Peyer's patch (tissue), 4 donors: Measurements from ENCODE around the gene CHRM4.

Experiments used
- CTCF ChIP-seq, 6 experiments: fragments of 450-650 bp in 4 of 6; fragments of 200-600 bp in 2 of 6; sonication (generic) in 1 of 6; IDR thresholded peaks; one replicate each; pipeline ENCODE4 v1.5.1; 2017 to 2019; ENCODE audit warnings: antibody characterized with exemption in 6 of 6, mild to moderate bottlenecking in 3 of 6, moderate library complexity in 1 of 6
- POLR2A ChIP-seq, 2 donors: fragments of 450-650 bp; IDR thresholded peaks; one replicate each; pipeline ENCODE4 v1.5.1; 2017; ENCODE audit warnings: antibody characterized with exemption in 2 of 2, mild to moderate bottlenecking in 2 of 2, moderate library complexity in 2 of 2

GRCh38 chr11:46370253-46370652 lies 21.3 kb downstream of the CHRM4 start:
- TF ChIP-seq CTCF (IDR thresholded peaks at IDR 0.05) = no peak
- no peak for TF ChIP-seq POLR2A (IDR thresholded peaks at IDR 0.05)
